GM15510 (cell line): ENCODE measurements around the gene EHD3.

ENCODE experiments used
- POLR2A ChIP-seq: IDR thresholded peaks from 3 replicates; pipeline ENCODE4 v1.6.1; 2011; ENCODE audit warnings: borderline replicate concordance; ENCODE audit not compliant: insufficient read length; ENCODE audit errors: extremely low read depth

EHD3 gene

DNA sequence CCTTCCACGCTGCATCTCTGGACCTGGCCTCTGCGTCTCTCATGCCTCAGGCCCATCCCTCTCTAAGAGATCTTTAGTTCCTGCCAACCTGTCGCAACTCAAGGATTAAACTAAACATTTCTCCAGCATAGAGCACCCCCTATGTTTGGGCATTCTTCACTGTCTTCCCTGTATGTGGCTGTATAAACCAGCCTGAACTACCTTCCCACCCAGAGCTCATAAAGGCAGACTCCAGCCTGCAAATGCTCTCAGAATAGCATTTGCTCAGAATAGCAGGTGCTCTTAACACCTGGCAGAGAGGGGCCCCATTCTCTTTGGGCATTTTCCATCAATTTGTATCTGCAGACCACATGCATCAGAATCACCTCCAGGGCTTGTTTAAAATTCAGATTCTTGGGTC lies 83.4 kb downstream of the EHD3 start:
- TF ChIP-seq POLR2A: no peak

DNA sequence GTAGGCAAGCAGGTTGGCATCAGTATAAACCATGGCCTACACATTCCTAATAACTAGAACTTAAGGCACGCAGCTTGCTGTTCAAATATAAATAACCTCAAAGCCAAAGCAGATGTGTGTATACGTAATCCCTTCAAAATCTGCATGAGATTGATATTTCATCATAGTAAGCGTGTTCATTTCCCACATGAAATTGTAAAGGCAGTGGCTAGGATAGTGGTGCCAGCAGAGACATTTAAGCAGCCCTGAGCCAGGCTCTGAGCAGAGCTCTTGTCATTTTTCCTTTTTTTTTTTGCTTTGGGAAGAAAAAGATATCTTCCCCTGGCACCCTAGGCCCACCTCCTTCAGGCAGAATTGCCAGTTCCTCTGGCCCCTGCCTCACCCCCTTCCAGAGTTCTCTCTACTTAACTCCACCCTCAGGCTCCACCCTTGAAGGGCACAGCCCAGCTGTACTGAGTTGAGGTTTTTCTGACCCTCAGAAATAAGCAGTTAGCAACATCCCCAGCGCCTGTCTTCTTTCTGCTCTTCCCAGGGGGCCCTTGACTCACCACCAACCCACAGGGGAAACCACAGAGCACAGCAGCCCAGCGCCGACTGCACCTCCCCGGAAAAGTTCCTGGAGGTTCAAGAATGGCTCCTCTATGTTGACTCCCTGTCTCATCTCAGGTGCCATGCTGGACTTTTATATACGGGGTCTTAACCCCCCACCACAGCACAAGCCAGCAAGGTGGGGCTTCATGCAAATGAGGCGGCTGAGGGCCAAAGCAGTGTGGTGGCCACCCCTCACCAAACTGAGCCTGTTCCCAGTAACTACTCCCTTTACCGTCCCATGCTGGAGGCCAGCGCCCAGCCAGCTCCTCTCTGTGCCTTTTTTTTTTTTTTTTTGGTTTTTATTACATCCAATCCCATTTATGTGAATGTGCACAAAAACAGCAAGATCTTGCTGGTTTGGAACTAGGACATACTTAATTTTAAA lies 84.7 kb downstream of the EHD3 start:
- TF ChIP-seq POLR2A: no peak
